Endothelial cell of umbilical vein (primary cell): ENCODE measurements around the gene IFNA2. TPM values are rescaled to one million over a fixed set of nuclear protein-coding genes. Genes with fewer than 3 reads are reported as not detected.

Experiments used
- BruUV-seq: library from RNA; stranded (reverse); fragments of 400-500 nt; replicated peaks from 2 replicates; lab custom pipeline; 2021; lab: Mats Ljungman, UMichigan
- CTCF ChIA-PET: fragments of 300-600, 350-600 bp; sonication (Branson Sonifier 250); formaldehyde crosslinking; loops from one replicate; lab custom pipeline; 2021; ENCODE audit warnings: antibody characterized with exemption, inconsistent platforms; lab: Charles Lee
- POLR2A ChIA-PET: fragments of 300-600, 350-600 bp; sonication (Branson Sonifier 250); formaldehyde crosslinking; loops from one replicate; lab custom pipeline; 2021; ENCODE audit warnings: antibody characterized with exemption, inconsistent platforms; lab: Charles Lee
- DNase-seq: peaks from one replicate; pipeline ENCODE4 v3.0.0-alpha.2; 2011; ENCODE audit warnings: low read depth, low spot score
- FAIRE-seq: peaks from 2 replicates; lab custom pipeline; 2011; peaks lifted over from hg19 to GRCh38; lab: Jason Lieb, UNC
- H2AFZ ChIP-seq: 2 replicates; pipeline ENCODE4 v1.6.0; 2012; ENCODE audit warnings: low read depth, low read length, control low read depth, inconsistent platforms
- H3K27ac ChIP-seq: 2 replicates; pipeline ENCODE4 v1.5.1; 2011; ENCODE audit warnings: low read depth, mild to moderate bottlenecking, control low read depth, low read length, moderate library complexity; ENCODE audit not compliant: insufficient read depth
- H3K27me3 ChIP-seq, 2 experiments: 2 replicates each; pipeline versions ENCODE4 v1.6.0 to v1.6.1; 2011; ENCODE audit warnings: low read length in 2 of 2, mixed read lengths in 1 of 2; ENCODE audit not compliant: control insufficient read depth in 2 of 2, insufficient read depth in 2 of 2
- H3K36me3 ChIP-seq, 2 experiments: 2 replicates in 1 of 2; 3 replicates in 1 of 2; pipeline ENCODE4 v1.5.1; 2011; ENCODE audit warnings: low read length in 2 of 2, mild to moderate bottlenecking in 1 of 2, moderate library complexity in 1 of 2; ENCODE audit not compliant: control insufficient read depth in 2 of 2, insufficient read depth in 2 of 2; ENCODE audit errors: extremely low read depth in 1 of 2
- H3K4me1 ChIP-seq: 3 replicates; pipeline ENCODE4 v1.5.1; 2011; ENCODE audit warnings: mild to moderate bottlenecking, low read length; ENCODE audit not compliant: control insufficient read depth, insufficient read depth; ENCODE audit errors: extremely low read depth
- H3K4me2 ChIP-seq: 2 replicates; pipeline ENCODE4 v1.6.1; 2011; ENCODE audit warnings: low read length, control low read depth, mixed read lengths; ENCODE audit not compliant: insufficient read depth
- H3K4me3 ChIP-seq, 3 experiments: fragments of 200-600 bp in 1 of 3; sonication (generic), shearing (Covaris generic) in 1 of 3; replicated peaks in 1 of 3; 2 replicates each; pipeline ENCODE4 v1.5.1; 2011 to 2016; ENCODE audit warnings: control low read depth in 3 of 3, low read length in 3 of 3, mild to moderate bottlenecking in 2 of 3, inconsistent platforms in 1 of 3, low read depth in 1 of 3, moderate library complexity in 1 of 3; ENCODE audit not compliant: insufficient read depth in 1 of 3
- H3K79me2 ChIP-seq: 2 replicates; pipeline ENCODE4 v1.6.0; 2012; ENCODE audit warnings: low read length, inconsistent platforms; ENCODE audit not compliant: control insufficient read depth, insufficient read depth
- H3K9ac ChIP-seq: replicated peaks from 2 replicates; pipeline ENCODE3; 2011; ENCODE audit warnings: low read length, control low read depth; ENCODE audit not compliant: insufficient read depth; ENCODE audit errors: extremely low read depth
- H3K9me1 ChIP-seq: replicated peaks from 3 replicates; pipeline ENCODE4 v1.6.0; 2011; ENCODE audit warnings: mild to moderate bottlenecking, low read length; ENCODE audit not compliant: control insufficient read depth, insufficient read depth; ENCODE audit errors: extremely low read depth
- H3K9me3 ChIP-seq: replicated peaks from 2 replicates; pipeline ENCODE4 v1.5.1; 2012; ENCODE audit warnings: low read length, inconsistent platforms; ENCODE audit not compliant: control insufficient read depth, insufficient read depth
- H4K20me1 ChIP-seq: replicated peaks from 2 replicates; pipeline ENCODE3; 2011; ENCODE audit warnings: mild to moderate bottlenecking, low read length; ENCODE audit not compliant: control insufficient read depth, insufficient read depth; ENCODE audit errors: extremely low read depth
- FOS ChIP-seq: IDR thresholded peaks from 2 replicates; pipeline ENCODE4 v1.6.1; 2011; ENCODE audit warnings: mild to moderate bottlenecking, low read length, moderate library complexity, borderline replicate concordance; ENCODE audit not compliant: insufficient read depth
- GATA2 ChIP-seq: IDR thresholded peaks from 2 replicates; pipeline ENCODE4 v1.7.0; 2011; ENCODE audit warnings: low read depth, mild to moderate bottlenecking, moderate library complexity, mixed read lengths, low read length; ENCODE audit not compliant: insufficient read length, insufficient read depth
- JUN ChIP-seq: IDR thresholded peaks from 2 replicates; pipeline ENCODE4 v1.6.1; 2011; ENCODE audit warnings: borderline replicate concordance, low read depth; ENCODE audit not compliant: insufficient read length, insufficient read depth
- MYC ChIP-seq: IDR thresholded peaks from one replicate; pipeline ENCODE4 v1.6.1; 2011; ENCODE audit warnings: mild to moderate bottlenecking, low read depth, low read length
- POLR2A ChIP-seq: IDR thresholded peaks from 2 replicates; pipeline ENCODE4 v1.6.1; 2012; ENCODE audit warnings: low read depth, mild to moderate bottlenecking, control low read depth, low read length
- POLR2AphosphoS5 ChIP-seq: IDR thresholded peaks from 2 replicates; pipeline ENCODE4 v1.6.1; 2012; ENCODE audit warnings: low read depth, mild to moderate bottlenecking, control low read depth, low read length, moderate library complexity; ENCODE audit not compliant: insufficient read depth
- dilution Hi-C: fragments of 300-500 bp; cut with MboI; formaldehyde crosslinking; loops from one replicate; pipeline ENCODE4 v1.15.0; 2019; ENCODE audit warnings: low sequenced_read_pairs; ENCODE audit not compliant: extremely low pct_ligation_motif_present
- intact Hi-C: fragments of 100-400 bp; cut with micrococcal nuclease; formaldehyde crosslinking; loops from one replicate; pipeline ENCODE4 v1.10.0; 2022
- polyA plus RNA-seq, 4 experiments: library from polyadenylated mRNA; depleted of rRNA in 3 of 4; stranded (reverse) in 3 of 4; unstranded in 1 of 4; fragments of >200 nt; gene quantifications; 2 replicates each; pipeline versions ENCODE4 v1.2.1 to v1.2.3, GENCODE V29; 2011 to 2012; ENCODE audit warnings: missing spikeins in 1 of 4
- total RNA-seq: library from RNA; stranded (reverse); gene quantifications from 2 replicates; pipeline ENCODE4 v1.2.3, GENCODE V29; 2021
- TF ChIP-seq, protein P1 (sequence below), 2 donors: IDR thresholded peaks; 1 replicate in 1 of 2; 2 replicates in 1 of 2; pipeline ENCODE4 v1.5.1; 2011; ENCODE audit warnings: low read length in 2 of 2, mild to moderate bottlenecking in 2 of 2, moderate library complexity in 2 of 2, control low read depth in 1 of 2, inconsistent platforms in 1 of 2, low read depth in 1 of 2; ENCODE audit not compliant: insufficient read depth in 1 of 2; ENCODE audit errors: extremely low read depth in 1 of 2

Gene IFNA2
- total and polyA plus RNA-seq, 2 donors (not counting 3 experiments of a cell fraction or from before 2014, with no cell fraction given) = not detected

GRCh38 chr9:21362287-21362686, 22.9 kb downstream of the IFNA2 start:
- Histone ChIP-seq H2AFZ (no peak overlapping the region), H3K36me3 (no peaks in the 10 kb centered on the region), H3K4me1 (no peaks in the 10 kb centered on the region), H3K4me3 (no peak overlapping the region), H3K79me2 (no peaks in the 10 kb centered on the region), H4K20me1 (no peaks in the 10 kb centered on the region), H3K9ac (no peak overlapping the region), H3K9me3 (no peaks in the 10 kb centered on the region), H3K27ac (no peak overlapping the region), H3K27me3 (peaks cover 6 to 25% of the 10 kb centered on the region in 2 experiments), H3K4me2 (no peak overlapping the region), H3K9me1 (no peaks in the 10 kb centered on the region)
- no peak for DNase-seq
- intact Hi-C loops (no loop called here), dilution Hi-C loops (no loop called here)
- POLR2A ChIA-PET = no interaction called here
- CTCF ChIA-PET = interaction anchor here (1.7 kb wide), 1 partner anchor 34 kb away, joined by 5 read pairs; no protein-coding TSS in a partner anchor
- TF ChIP-seq, protein P1, sequence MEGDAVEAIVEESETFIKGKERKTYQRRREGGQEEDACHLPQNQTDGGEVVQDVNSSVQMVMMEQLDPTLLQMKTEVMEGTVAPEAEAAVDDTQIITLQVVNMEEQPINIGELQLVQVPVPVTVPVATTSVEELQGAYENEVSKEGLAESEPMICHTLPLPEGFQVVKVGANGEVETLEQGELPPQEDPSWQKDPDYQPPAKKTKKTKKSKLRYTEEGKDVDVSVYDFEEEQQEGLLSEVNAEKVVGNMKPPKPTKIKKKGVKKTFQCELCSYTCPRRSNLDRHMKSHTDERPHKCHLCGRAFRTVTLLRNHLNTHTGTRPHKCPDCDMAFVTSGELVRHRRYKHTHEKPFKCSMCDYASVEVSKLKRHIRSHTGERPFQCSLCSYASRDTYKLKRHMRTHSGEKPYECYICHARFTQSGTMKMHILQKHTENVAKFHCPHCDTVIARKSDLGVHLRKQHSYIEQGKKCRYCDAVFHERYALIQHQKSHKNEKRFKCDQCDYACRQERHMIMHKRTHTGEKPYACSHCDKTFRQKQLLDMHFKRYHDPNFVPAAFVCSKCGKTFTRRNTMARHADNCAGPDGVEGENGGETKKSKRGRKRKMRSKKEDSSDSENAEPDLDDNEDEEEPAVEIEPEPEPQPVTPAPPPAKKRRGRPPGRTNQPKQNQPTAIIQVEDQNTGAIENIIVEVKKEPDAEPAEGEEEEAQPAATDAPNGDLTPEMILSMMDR (IDR thresholded peaks at IDR 0.05; ENCODE audit: extremely low read depth in 1 of 2, insufficient read depth in 1 of 2, low read depth in 1 of 2, low read length in 2 of 2) = no peak
- TF ChIP-seq GATA2 = no peak
- no peak for TF ChIP-seq JUN
- TF ChIP-seq POLR2A = no peak
- no peak for TF ChIP-seq POLR2AphosphoS5
- no peak for TF ChIP-seq MYC
- TF ChIP-seq FOS = no peak
- BruUV-seq = no TSS peak
- no peak for FAIRE-seq
